Astrocyte of the cerebellum (primary cell): Measurements from ENCODE around the gene TMEM200A.
A peak's percentile ranks its signal among the peaks of the same experiment; 100 is the strongest.

ENCODE experiments used
- DNase-seq: peaks from one replicate; pipeline ENCODE4 v3.0.0-alpha.2; 2011; ENCODE audit warnings: low read depth
- H3K4me3 ChIP-seq: 2 replicates; pipeline ENCODE4 v1.5.1; 2011; ENCODE audit warnings: mild to moderate bottlenecking, low read depth, low read length, moderate library complexity
- CTCF ChIP-seq: IDR thresholded peaks from 2 replicates; pipeline ENCODE4 v1.5.1; 2012; ENCODE audit warnings: low read length, low read depth, moderate library complexity, mild to moderate bottlenecking; ENCODE audit errors: missing control alignments
- in situ Hi-C: cut with HindIII; loops from 2 replicates; pipeline ENCODE4 v1.10.0; 2017; ENCODE audit warnings: low sequenced_read_pairs

Gene TMEM200A

GRCh38 chr6:130424710-130425109 is 58.9 kb downstream of the TMEM200A start:
- TF ChIP-seq CTCF: no peak
- no peak for DNase-seq
- in situ Hi-C loops: no loop called here
- H3K4me3 ChIP-seq: no peak overlapping the region

GRCh38 chr6:130425537-130425936 is 59.7 kb downstream of the TMEM200A start:
- H3K4me3 ChIP-seq: no peak overlapping the region
- DNase-seq: no peak
- in situ Hi-C loops: no loop called here
- TF ChIP-seq CTCF: no peak

DNA sequence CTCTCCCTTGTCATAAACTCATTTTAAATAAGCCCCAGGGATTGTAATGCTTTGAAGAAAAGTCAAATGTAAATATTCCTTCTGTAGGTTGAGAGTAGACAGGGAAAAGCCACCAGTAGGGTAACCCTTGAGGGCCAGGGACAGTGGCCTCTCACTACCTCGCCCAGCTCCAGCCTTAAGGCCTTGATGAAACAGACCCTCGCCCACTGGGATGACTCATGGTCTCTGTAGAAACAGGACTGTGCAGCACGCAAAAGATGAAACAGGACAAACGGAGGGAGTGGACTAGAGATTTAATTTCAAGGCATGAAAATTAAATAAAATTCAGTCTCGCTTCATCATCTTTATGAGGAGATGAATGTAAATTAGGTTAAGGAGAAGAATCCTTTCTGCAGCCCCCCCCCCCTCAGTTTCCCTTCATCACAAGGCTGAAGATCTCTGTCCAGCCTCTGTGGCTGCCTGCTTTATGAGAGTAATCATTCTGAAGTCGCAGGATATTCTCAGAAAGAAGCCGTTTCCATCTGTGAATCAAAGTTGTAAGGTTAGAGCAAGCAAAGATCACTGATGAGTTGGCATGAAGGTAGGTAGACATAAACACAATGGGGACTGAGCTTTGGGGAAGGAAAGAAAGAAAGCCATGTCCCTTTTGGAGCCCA is 60.4 kb downstream of the TMEM200A start:
- H3K4me3 ChIP-seq: no peak overlapping the region
- TF ChIP-seq CTCF: no peak
- in situ Hi-C loops: no loop called here
- no peak for DNase-seq

GRCh38 chr6:130431346-130431852 is 65.6 kb downstream of the TMEM200A start:
- no peak overlapping the region for H3K4me3 ChIP-seq
- peak; percentile 5 for DNase-seq
- in situ Hi-C loops: no loop called here
- TF ChIP-seq CTCF: no peak

- no peak overlapping the region for H3K4me3 ChIP-seq
- no peak for DNase-seq
- TF ChIP-seq CTCF: no peak
- in situ Hi-C loops: no loop called here
Measured at GRCh38 chr6:130432838-130433237, 67.0 kb downstream of the TMEM200A start.

- peak; percentile 24 for DNase-seq
- no peak overlapping the region for H3K4me3 ChIP-seq
- in situ Hi-C loops: no loop called here
- no peak for TF ChIP-seq CTCF
Measured at GRCh38 chr6:130434174-130434873, 68.5 kb downstream of the TMEM200A start.
